Heart right ventricle (tissue), 16 donors: ENCODE data around the gene AQR. TPM values are rescaled to one million over a fixed set of nuclear protein-coding genes. Genes with fewer than 3 reads are reported as not detected.

Experiments used
- ATAC-seq, 8 donors: fragments of 200-7000 bp; cut with Tn5 transposase; one replicate each; pipeline ENCODE4 v1.9.1; 2020; ENCODE audit warnings: mild to moderate bottlenecking in 8 of 8, moderate library complexity in 8 of 8, moderate number of reproducible peaks in 1 of 8
- DNase-seq, 2 donors: peaks; one replicate each; pipeline ENCODE4 v3.0.0-alpha.2; 2020
- H3K27ac ChIP-seq, 10 donors: fragments of 200-600 bp; sonication (generic) in 2 of 10; one replicate each; pipeline versions ENCODE4 v1.5.0 to v1.8.0; 2020 to 2022; ENCODE audit warnings: mild to moderate bottlenecking in 3 of 10
- H3K27me3 ChIP-seq, 7 donors: fragments of 200-600 bp; one replicate each; pipeline ENCODE4 v1.8.0; 2021 to 2022; ENCODE audit warnings: mild to moderate bottlenecking in 2 of 7
- H3K36me3 ChIP-seq, 9 donors: fragments of 200-600 bp; sonication (generic) in 1 of 9; one replicate each; pipeline versions ENCODE4 v1.5.0 to v1.8.0; 2020 to 2022; ENCODE audit warnings: mild to moderate bottlenecking in 2 of 9
- H3K4me1 ChIP-seq, 9 donors: fragments of 200-600 bp; sonication (generic) in 1 of 9; one replicate each; pipeline versions ENCODE4 v1.5.0 to v1.8.0; 2020 to 2022; ENCODE audit warnings: mild to moderate bottlenecking in 4 of 9
- H3K4me3 ChIP-seq, 10 donors: fragments of 200-600 bp; sonication (generic) in 2 of 10; one replicate each; pipeline versions ENCODE4 v1.5.0 to v1.8.0; 2020 to 2022; ENCODE audit warnings: mild to moderate bottlenecking in 7 of 10, moderate library complexity in 2 of 10
- H3K9me3 ChIP-seq, 11 donors: fragments of 200-600 bp in 10 of 11; sonication (generic) in 2 of 11; one replicate each; pipeline versions ENCODE4 v1.5.0 to v1.8.0; 2013 to 2022; ENCODE audit warnings: mild to moderate bottlenecking in 2 of 11, control low read depth in 1 of 11, moderate library complexity in 1 of 11
- CTCF ChIP-seq, 9 donors: fragments of 200-600 bp; sonication (generic) in 2 of 9; IDR thresholded peaks; one replicate each; pipeline versions ENCODE4 v1.5.0 to v1.8.0; 2021 to 2022; ENCODE audit warnings: antibody characterized with exemption in 9 of 9, mild to moderate bottlenecking in 5 of 9, moderate library complexity in 1 of 9
- WGBS, 2 donors: extraction: QIAGEN DNeasy Blood & Tissue Kit; methylation state at CpG; one replicate each; pipeline ENCODE4 v1.1.7; 2013; ENCODE audit warnings: inconsistent platforms in 1 of 2; 5-methylcytosine and 5-hydroxymethylcytosine counted together
- intact Hi-C, 10 donors: fragments of 100-400 bp; cut with DNase I; formaldehyde crosslinking; loops; one replicate each; pipeline versions ENCODE4 v1.11.1 to v1.14.2; 2022
- polyA plus RNA-seq, 2 donors: library from polyadenylated mRNA; stranded (reverse); fragments of 200-250 nt; gene quantifications; one replicate each; pipeline ENCODE4 v1.2.3, GENCODE V29; 2013
- total RNA-seq, 10 donors: library from RNA; stranded (reverse); fragmentation: NEBNext Ultra II Directional in 3 of 10; extraction: Animal tissue kit (Norgen Biotek cat#: 25700) in 3 of 10; gene quantifications; one replicate each; pipeline versions ENCODE4 v1.2.1 to v1.2.4, GENCODE V29; 2021 to 2023
- donor health status: Arrhythmogenic right ventricular cardiomyopathy.
- donor health status: ischemic (EF 13 %, LVEDD 7.1; RV severe dilation, severe dysfunction).
- donor health status: healthy with polysubstance abuse.
- donor health status: DM: no; HTN: yes; CAD: no.
- donor health status: DM: no; HTN: no; CAD: no.
- donor health status: ischemic (EF 25% LVEDD 6.9; RV normal size, moderate dysfunction).
- donor health status: ischemic (EF 25% LVEDD 5.7; RV mildly dilated, moderate dysfunction).
- donor health status: healthy.
- donor health status: DM: yes; HTN: yes; CAD: no.
- donor health status: Ischemic cardiomyopathy.
- donor health status: ischemic (EF 35%, LVEDD 5.7; RV mildly dilated, moderate dysfunction).
- donor health status: nonischemic (EF 11% LVEDD 7.7; RV severe dilation, severe dysfunction).
- donor health status: DM: yes; HTN: yes; CAD: no.
- donor health status: PGD.
- donor health status: ischemic (EF 29% LVEDD 5.4; RV normal size, mild dysfunction).
- donor health status: nonischemic (EF 23%, LVEDD 6.1; RV moderate dilation, normal function).

AQR gene
- total and polyA plus RNA-seq, 12 donors, result 6.5 to 14.6 (median 10.8) TPM

GRCh38 chr15:34804113-34804512 lies 165.4 kb downstream of the AQR start:
- TF ChIP-seq CTCF (IDR thresholded peaks at IDR 0.05), result no peak
- H3K4me1 ChIP-seq, result peaks cover 0 to 27% (median 12%) of the 10 kb centered on the region in 9 donors
- peak overlapping the region in 1 of 10 donors; percentile 2 for H3K27ac ChIP-seq
- no peak for DNase-seq
- H3K36me3 ChIP-seq, result no peaks in the 10 kb centered on the region
- H3K4me3 ChIP-seq, result no peak overlapping the region
- 57 to 69% methylated on average over 2 of the region's 2 CpGs for WGBS, 2 donors
- intact Hi-C loops, result no loop called here
- H3K27me3 ChIP-seq, result peaks cover 0 to 18% (median 8%) of the 10 kb centered on the region in 7 donors
- no peak for ATAC-seq
- H3K9me3 ChIP-seq, result peaks cover 0 to 11% (median 0%) of the 10 kb centered on the region in 11 donors

GRCh38 chr15:34802803-34803750 lies 166.5 kb downstream of the AQR start:
- 74 to 77% methylated on average over 7 of the region's 7 CpGs for WGBS, 2 donors
- no peak for TF ChIP-seq CTCF (IDR thresholded peaks at IDR 0.05)
- H3K4me3 ChIP-seq, result no peak overlapping the region
- H3K9me3 ChIP-seq, result peaks cover 0 to 11% (median 0%) of the 10 kb centered on the region in 11 donors
- peaks cover 0 to 36% (median 14%) of the 10 kb centered on the region in 9 donors for H3K4me1 ChIP-seq
- H3K36me3 ChIP-seq, result no peaks in the 10 kb centered on the region
- H3K27ac ChIP-seq, result no peak overlapping the region
- DNase-seq (no peak), ATAC-seq (no peak)
- peaks cover 0 to 27% (median 9%) of the 10 kb centered on the region in 7 donors for H3K27me3 ChIP-seq
- intact Hi-C loops, result no loop called here

GRCh38 chr15:34802371-34802770 lies 167.2 kb downstream of the AQR start:
- Histone ChIP-seq H3K4me3 (no peak overlapping the region), H3K4me1 (peaks cover 0 to 43% (median 17%) of the 10 kb centered on the region in 9 donors), H3K36me3 (no peaks in the 10 kb centered on the region), H3K27ac (no peak overlapping the region), H3K9me3 (peaks cover 0 to 4% (median 0%) of the 10 kb centered on the region in 11 donors), H3K27me3 (peaks cover 0 to 27% (median 9%) of the 10 kb centered on the region in 7 donors)
- ATAC-seq (no peak), DNase-seq (no peak)
- no peak for TF ChIP-seq CTCF (IDR thresholded peaks at IDR 0.05)
- intact Hi-C loops, result no loop called here
- WGBS, 2 donors, result 83 to 85% methylated on average over 1 of the region's 1 CpG

Other genes starting within 250 kb of the AQR start
- under 1 TPM in 4 of 10 donors, not detected in 6; 0.07 to 0.13 (median 0.11) TPM for gene GJD2, start 214.7 kb downstream of the AQR start, total RNA-seq
- under 1 TPM in 1 of 2 donors, not detected in 1; 0.01 TPM for gene GJD2, start 214.7 kb downstream of the AQR start, polyA plus RNA-seq
- gene ACTC1, start 174.2 kb downstream of the AQR start, total RNA-seq, result over 10,000 TPM in 8 of 10 donors, 1,000 to 10,000 TPM in 2; 8,176 to 17,444 (median 13,199) TPM
- gene ACTC1, start 174.2 kb downstream of the AQR start, polyA plus RNA-seq, result 1,000 to 10,000 TPM; 3,470 to 5,497 TPM
- gene ZNF770, start 18.5 kb upstream of the AQR start, total RNA-seq, result 10 to 100 TPM; 27.3 to 52.7 (median 40.5) TPM
- 10 to 100 TPM in 1 of 2 donors, 1 to 10 TPM in 1; 8.7 to 15.2 TPM for gene ZNF770, start 18.5 kb upstream of the AQR start, polyA plus RNA-seq
- gene NANOGP8, start 115.6 kb upstream of the AQR start, total RNA-seq, result under 1 TPM in 3 of 10 donors, not detected in 7; 0.44 to 0.64 (median 0.52) TPM
- gene NANOGP8, start 115.6 kb upstream of the AQR start, polyA plus RNA-seq, result not detected